LoVo (cell line): ENCODE data around the gene DNAJB2.
"Not testable (repeated sequence)": the region's sequence is repeated elsewhere in the genome, so short reads cannot be mapped to it uniquely, and the experiment has no call there.

Experiments used
- DNase-seq: peaks from one replicate; pipeline ENCODE4 v3.0.0-alpha.2; 2016; ENCODE audit warnings: low spot score

Gene DNAJB2

GRCh38 chr2:219258942-219259341 is 20.2 kb upstream of the DNAJB2 start:
- DNase-seq: not testable (repeated sequence)

- no peak for DNase-seq
Observed at GRCh38 chr2:219261024-219261855, 17.9 kb upstream of the DNAJB2 start.

- no peak for DNase-seq
Observed at GRCh38 chr2:219266232-219266631, 12.9 kb upstream of the DNAJB2 start.

- DNase-seq: no peak
Observed at GRCh38 chr2:219266886-219267285, 12.3 kb upstream of the DNAJB2 start.

- no peak for DNase-seq
Observed at GRCh38 chr2:219268294-219268693, 10.9 kb upstream of the DNAJB2 start.

- DNase-seq: peak; percentile 72
Observed at GRCh38 chr2:219269362-219270054, 9.7 kb upstream of the DNAJB2 start.

GRCh38 chr2:219270055-219270372 is 9.2 kb upstream of the DNAJB2 start:
- DNase-seq: no peak

GRCh38 chr2:219271021-219271420 is 8.1 kb upstream of the DNAJB2 start:
- DNase-seq: no peak

- no peak for DNase-seq
Observed at GRCh38 chr2:219272356-219272755, 6.8 kb upstream of the DNAJB2 start.

- DNase-seq: peak; percentile 31
Observed at GRCh38 chr2:219272995-219273394, 6.2 kb upstream of the DNAJB2 start.

GRCh38 chr2:219273937-219274336 is 5.2 kb upstream of the DNAJB2 start:
- peak; percentile 81 for DNase-seq

GRCh38 chr2:219274361-219274921 is 4.7 kb upstream of the DNAJB2 start:
- peak; percentile 77 for DNase-seq

GRCh38 chr2:219277703-219278654 is 1.2 kb upstream of the DNAJB2 start:
- peak; percentile 84 for DNase-seq

GRCh38 chr2:219278655-219279150 is 463 bp upstream of the DNAJB2 start:
- no peak for DNase-seq

- DNase-seq: no peak
Observed at GRCh38 chr2:219279916-219280516, 850 bp downstream of the DNAJB2 start.

GRCh38 chr2:219280651-219281050 is 1.5 kb downstream of the DNAJB2 start:
- no peak for DNase-seq

- no peak for DNase-seq
Observed at GRCh38 chr2:219281588-219281987, 2.4 kb downstream of the DNAJB2 start.

GRCh38 chr2:219282375-219282774 is 3.2 kb downstream of the DNAJB2 start:
- DNase-seq: no peak

GRCh38 chr2:219282943-219283581 is 3.9 kb downstream of the DNAJB2 start:
- no peak for DNase-seq

GRCh38 chr2:219284501-219285372 is 5.6 kb downstream of the DNAJB2 start:
- no peak for DNase-seq
